C4-2B (cell line): ENCODE data around the gene UBE2V1.

Experiments
- CTCF ChIP-seq: fragments of 450-650 bp; conservative IDR thresholded peaks from 2 replicates; pipeline ENCODE4 v1.5.1; 2017; ENCODE audit warnings: mild to moderate bottlenecking
- ZFX ChIP-seq: fragments of 450-650 bp; IDR thresholded peaks from 2 replicates; pipeline ENCODE4 v1.6.1; 2017

- TF ChIP-seq CTCF (no peak), ZFX (no peak)
Observed at GRCh38 chr20:50089140-50089786, 23.7 kb downstream of the UBE2V1 start.
